GM12878 (cell line): ENCODE data around the gene POU2AF1.
A peak's percentile ranks its signal among the peaks of the same experiment; 100 is the strongest.

Experiments used
- BHLHE40 ChIP-seq, 2 experiments: fragments of 450-650 bp in 1 of 2; IDR thresholded peaks; 2 replicates each; pipeline ENCODE4 v1.6.1; 2011 to 2017; ENCODE audit warnings: low read depth in 2 of 2, borderline replicate concordance in 1 of 2, improper control_type of control experiment in 1 of 2, low read length in 1 of 2, mild to moderate bottlenecking in 1 of 2
- BRCA1 ChIP-seq: IDR thresholded peaks from 2 replicates; pipeline ENCODE4 v1.6.1; 2011; ENCODE audit warnings: low read depth, low read length, improper control_type of control experiment
- CHD4 ChIP-seq: fragments of 200-600 bp; sonication (generic); IDR thresholded peaks from 2 replicates; pipeline ENCODE4 v1.6.1; 2016; ENCODE audit warnings: mild to moderate bottlenecking
- CTCF ChIP-seq, 3 experiments: IDR thresholded peaks in 2 of 3; conservative IDR thresholded peaks in 1 of 3; 2 replicates each; pipeline ENCODE4 v1.5.1; 2011; ENCODE audit warnings: low read depth in 3 of 3, low read length in 3 of 3, mild to moderate bottlenecking in 3 of 3, control low read depth in 2 of 3, moderate library complexity in 2 of 3, inconsistent platforms in 1 of 3, mixed read lengths in 1 of 3; ENCODE audit not compliant: control insufficient read depth in 2 of 3, insufficient read depth in 1 of 3; ENCODE audit errors: extremely low read depth in 1 of 3
- HDGF ChIP-seq: fragments of 450-650 bp; IDR thresholded peaks from 2 replicates; pipeline ENCODE4 v1.6.1; 2016; ENCODE audit warnings: antibody characterized with exemption
- IKZF1 ChIP-seq: fragments of 450-650 bp; conservative IDR thresholded peaks from 2 replicates; pipeline ENCODE4 v1.6.1; 2017; ENCODE audit warnings: antibody characterized with exemption, mild to moderate bottlenecking
- MYC ChIP-seq: IDR thresholded peaks from 2 replicates; pipeline ENCODE4 v1.6.1; 2011; ENCODE audit warnings: mild to moderate bottlenecking, low read length, moderate library complexity, inconsistent platforms; ENCODE audit not compliant: insufficient read depth, insufficient replicate concordance, insufficient read length, severe bottlenecking
- NFIC ChIP-seq: IDR thresholded peaks from 2 replicates; pipeline ENCODE4 v1.6.1; 2012; ENCODE audit warnings: low read depth, mild to moderate bottlenecking, inconsistent platforms, low read length, moderate library complexity
- SMARCA5 ChIP-seq: fragments of 450-650 bp; IDR thresholded peaks from 2 replicates; pipeline ENCODE4 v1.6.1; 2017; ENCODE audit warnings: mild to moderate bottlenecking
- SP1 ChIP-seq: IDR thresholded peaks from one replicate; pipeline ENCODE4 v1.6.1; 2011; ENCODE audit warnings: low read depth, low read length
- YY1 ChIP-seq: IDR thresholded peaks from 2 replicates; pipeline ENCODE4 v1.6.1; 2011; ENCODE audit warnings: low read depth, mild to moderate bottlenecking, low read length
- ZNF274 ChIP-seq: IDR thresholded peaks from one replicate; pipeline ENCODE4 v1.8.0; 2011; ENCODE audit not compliant: insufficient read length, insufficient read depth
- TF ChIP-seq, protein P1 (sequence below): fragments of 450-650 bp; IDR thresholded peaks from 2 replicates; pipeline ENCODE4 v1.6.1; 2016; ENCODE audit warnings: mild to moderate bottlenecking, moderate library complexity, borderline replicate concordance
- TF ChIP-seq, protein P2 (sequence below): fragments of 450-650 bp; formaldehyde crosslinking; IDR thresholded peaks from 2 replicates; pipeline ENCODE4 v1.5.0; 2022; ENCODE audit warnings: mild to moderate bottlenecking, missing genetic modification characterization

GRCh38 chr11:111358038-111359001 lies 20.8 kb downstream of the POU2AF1 start:
- TF ChIP-seq YY1 (no peak), ZNF274 (no peak), CTCF (IDR thresholded peaks at IDR 0.05 in 2 of 3, conservative IDR thresholded peaks at IDR 0.05 in 1 of 3; ENCODE audit: control insufficient read depth in 2 of 3, extremely low read depth in 1 of 3, insufficient read depth in 1 of 3, low read depth in 3 of 3, low read length in 3 of 3) (no peak), IKZF1 (no peak), SMARCA5 (no peak), NFIC (no peak), MYC (no peak), CHD4 (no peak), HDGF (peak; percentile 97), BRCA1 (no peak), SP1 (no peak), BHLHE40 (IDR thresholded peaks at IDR 0.05; ENCODE audit: borderline replicate concordance in 1 of 2, low read depth in 2 of 2, low read length in 1 of 2) (no peak)
- TF ChIP-seq, protein P1, sequence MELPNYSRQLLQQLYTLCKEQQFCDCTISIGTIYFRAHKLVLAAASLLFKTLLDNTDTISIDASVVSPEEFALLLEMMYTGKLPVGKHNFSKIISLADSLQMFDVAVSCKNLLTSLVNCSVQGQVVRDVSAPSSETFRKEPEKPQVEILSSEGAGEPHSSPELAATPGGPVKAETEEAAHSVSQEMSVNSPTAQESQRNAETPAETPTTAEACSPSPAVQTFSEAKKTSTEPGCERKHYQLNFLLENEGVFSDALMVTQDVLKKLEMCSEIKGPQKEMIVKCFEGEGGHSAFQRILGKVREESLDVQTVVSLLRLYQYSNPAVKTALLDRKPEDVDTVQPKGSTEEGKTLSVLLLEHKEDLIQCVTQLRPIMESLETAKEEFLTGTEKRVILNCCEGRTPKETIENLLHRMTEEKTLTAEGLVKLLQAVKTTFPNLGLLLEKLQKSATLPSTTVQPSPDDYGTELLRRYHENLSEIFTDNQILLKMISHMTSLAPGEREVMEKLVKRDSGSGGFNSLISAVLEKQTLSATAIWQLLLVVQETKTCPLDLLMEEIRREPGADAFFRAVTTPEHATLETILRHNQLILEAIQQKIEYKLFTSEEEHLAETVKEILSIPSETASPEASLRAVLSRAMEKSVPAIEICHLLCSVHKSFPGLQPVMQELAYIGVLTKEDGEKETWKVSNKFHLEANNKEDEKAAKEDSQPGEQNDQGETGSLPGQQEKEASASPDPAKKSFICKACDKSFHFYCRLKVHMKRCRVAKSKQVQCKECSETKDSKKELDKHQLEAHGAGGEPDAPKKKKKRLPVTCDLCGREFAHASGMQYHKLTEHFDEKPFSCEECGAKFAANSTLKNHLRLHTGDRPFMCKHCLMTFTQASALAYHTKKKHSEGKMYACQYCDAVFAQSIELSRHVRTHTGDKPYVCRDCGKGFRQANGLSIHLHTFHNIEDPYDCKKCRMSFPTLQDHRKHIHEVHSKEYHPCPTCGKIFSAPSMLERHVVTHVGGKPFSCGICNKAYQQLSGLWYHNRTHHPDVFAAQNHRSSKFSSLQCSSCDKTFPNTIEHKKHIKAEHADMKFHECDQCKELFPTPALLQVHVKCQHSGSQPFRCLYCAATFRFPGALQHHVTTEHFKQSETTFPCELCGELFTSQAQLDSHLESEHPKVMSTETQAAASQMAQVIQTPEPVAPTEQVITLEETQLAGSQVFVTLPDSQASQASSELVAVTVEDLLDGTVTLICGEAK = no peak
- TF ChIP-seq, protein P2, sequence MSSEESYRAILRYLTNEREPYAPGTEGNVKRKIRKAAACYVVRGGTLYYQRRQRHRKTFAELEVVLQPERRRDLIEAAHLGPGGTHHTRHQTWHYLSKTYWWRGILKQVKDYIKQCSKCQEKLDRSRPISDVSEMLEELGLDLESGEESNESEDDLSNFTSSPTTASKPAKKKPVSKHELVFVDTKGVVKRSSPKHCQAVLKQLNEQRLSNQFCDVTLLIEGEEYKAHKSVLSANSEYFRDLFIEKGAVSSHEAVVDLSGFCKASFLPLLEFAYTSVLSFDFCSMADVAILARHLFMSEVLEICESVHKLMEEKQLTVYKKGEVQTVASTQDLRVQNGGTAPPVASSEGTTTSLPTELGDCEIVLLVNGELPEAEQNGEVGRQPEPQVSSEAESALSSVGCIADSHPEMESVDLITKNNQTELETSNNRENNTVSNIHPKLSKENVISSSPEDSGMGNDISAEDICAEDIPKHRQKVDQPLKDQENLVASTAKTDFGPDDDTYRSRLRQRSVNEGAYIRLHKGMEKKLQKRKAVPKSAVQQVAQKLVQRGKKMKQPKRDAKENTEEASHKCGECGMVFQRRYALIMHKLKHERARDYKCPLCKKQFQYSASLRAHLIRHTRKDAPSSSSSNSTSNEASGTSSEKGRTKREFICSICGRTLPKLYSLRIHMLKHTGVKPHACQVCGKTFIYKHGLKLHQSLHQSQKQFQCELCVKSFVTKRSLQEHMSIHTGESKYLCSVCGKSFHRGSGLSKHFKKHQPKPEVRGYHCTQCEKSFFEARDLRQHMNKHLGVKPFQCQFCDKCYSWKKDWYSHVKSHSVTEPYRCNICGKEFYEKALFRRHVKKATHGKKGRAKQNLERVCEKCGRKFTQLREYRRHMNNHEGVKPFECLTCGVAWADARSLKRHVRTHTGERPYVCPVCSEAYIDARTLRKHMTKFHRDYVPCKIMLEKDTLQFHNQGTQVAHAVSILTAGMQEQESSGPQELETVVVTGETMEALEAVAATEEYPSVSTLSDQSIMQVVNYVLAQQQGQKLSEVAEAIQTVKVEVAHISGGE = no peak
